Stimulated activated CD4-positive, alpha-beta T cell treated with anti-CD3 and anti-CD28 coated beads, TNF-alpha, amount 100 ng/mL, for 1 hour (primary cell): Measurements from ENCODE around the gene PKP3.
A peak's percentile ranks its signal among the peaks of the same experiment; 100 is the strongest.

ENCODE experiments used
- DNase-seq, 3 donors: peaks; one replicate each; pipeline ENCODE4 v3.0.0-alpha.2; 2020; ENCODE audit warnings: low read depth in 3 of 3, low spot score in 1 of 3

PKP3 gene

DNA sequence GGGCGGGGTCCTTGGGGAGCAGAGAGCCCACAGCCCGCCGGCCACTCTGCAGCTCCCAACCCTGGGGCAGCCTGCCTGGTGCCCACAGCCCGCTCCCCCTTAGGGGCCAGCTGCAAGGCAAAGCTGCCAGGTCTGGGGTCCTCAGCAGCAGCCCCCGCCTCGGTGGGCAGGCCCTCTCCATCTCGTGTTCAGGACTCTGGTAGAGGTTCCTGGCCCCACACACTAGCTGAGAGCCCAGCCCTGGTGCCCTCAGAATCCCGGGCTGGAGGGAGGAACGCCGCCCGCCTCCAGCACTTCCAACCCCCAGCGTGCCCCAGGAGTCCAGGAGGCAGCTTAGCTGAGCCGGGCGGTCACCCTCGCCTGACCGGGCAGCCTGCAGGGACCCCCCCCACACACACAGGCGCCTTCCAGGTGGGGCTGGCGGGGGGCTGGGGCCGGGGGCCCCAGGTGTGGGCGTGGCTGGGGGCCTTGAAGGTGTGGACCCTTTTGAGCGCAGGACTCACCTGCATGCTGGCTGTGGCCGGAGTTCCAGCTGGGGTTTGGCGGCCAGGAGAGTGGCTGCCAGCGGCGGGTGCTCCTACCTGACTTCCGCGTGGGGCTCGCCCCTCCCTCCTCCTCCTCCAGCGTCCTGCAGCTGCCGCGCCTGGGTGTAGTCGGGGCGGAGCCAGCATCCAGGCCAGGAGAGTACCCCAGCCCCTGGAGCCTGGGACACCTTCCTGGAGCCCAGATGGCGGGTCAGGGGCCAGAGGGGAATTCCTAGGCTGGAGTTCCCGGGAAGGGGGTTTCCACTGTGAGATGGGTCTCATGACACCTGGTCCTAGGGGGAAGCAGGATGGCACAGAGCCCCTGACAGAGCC lies 47.6 kb downstream of the PKP3 start, which contains the start of gene ANO9:
TSS of gene ANO9 (minus strand) at position 594 of the 857 bp plus-strand sequence. CDS start at position 509, 85 bp downstream.
- peak in 2 of 3 donors; percentile 22 to 47 for DNase-seq

DNA sequence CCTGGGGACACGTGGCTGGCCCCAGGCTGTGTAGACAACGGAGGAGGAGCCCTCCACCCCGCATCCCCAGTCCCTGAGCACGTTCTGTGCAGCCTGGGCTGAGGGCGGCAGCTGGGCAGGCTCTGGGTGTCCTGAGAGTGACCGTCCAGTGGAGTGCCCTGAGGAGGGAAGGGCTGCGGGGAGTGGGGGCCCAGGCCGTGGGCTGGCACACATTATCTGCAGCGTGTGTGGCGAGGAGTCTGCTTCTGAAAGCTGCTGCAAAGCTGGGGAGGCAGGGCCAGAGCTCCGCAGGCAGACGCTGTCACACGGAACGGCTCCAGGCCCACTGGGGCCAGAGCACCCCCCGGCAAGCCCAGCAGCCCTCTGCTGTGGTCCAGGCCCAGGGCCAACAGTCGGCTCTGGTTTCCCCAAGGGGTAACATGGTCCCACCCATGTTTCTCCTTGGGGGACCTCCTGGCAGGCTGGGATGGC lies 48.6 kb downstream of the PKP3 start:
- no peak for DNase-seq

DNA sequence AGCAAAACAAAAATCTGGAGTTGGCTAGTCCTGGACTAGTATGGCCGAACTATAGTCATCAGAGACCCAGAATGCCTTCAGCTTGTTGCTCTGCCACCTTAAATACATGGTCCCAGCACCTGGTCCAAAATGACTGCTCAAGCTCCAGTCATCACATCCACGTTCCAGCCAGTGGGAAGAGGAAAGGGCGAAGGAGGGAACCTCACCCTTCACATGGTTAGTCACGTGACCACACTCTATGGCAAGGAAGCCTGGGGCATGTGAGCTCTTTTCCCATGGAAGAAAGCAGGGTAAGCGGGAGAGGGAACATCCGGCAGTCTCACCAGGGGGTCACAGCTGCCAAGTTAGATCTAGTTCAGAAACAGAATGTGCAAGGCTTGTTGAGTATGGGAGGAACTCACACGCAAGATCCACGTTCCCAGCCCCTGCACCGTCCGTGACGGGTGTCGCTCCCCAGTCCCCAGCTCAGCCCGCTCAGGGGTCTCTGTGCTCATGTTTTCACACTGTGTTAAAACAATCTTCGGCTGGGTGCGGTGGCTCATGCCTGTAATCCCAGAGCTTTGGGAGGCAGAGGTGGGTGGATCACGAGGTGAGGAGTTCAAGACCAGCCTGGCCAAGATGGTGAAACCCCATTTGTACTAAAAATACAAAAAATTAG lies 49.7 kb downstream of the PKP3 start:
- no peak for DNase-seq

DNA sequence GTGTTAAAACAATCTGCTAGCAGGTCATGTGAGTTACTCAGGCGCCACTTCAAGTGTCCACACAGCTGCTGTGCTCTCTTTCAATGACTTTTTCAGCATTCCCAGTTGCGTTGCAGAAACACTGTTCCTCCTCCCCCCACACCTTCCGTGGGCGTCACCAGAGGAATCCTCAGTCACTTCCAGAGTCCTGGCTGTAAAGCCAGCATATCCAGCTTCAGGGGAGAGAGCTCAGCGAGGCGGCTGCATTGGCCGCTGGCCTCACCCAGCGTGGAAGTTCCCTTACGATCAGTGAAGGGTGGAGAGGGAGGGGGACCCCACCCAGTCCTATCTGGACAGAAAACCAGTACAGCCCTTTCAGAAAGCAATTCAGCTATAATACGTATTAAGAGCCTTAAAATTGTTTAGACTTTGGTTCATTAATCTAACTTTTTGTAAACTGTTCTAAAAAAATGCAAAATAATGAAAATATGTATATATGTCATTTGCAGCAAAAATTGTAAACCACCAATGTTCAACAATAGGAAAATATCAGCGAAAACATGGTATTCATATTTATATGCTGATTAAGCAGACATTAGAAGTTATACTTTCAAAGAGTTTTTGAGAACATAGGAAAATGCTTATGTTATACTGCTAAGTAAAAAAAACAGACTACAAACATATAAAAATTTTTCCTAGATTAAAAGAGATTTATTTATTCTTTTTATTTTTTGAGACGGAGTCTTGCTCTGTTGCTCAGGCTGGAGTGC lies 50.6 kb downstream of the PKP3 start:
- no peak for DNase-seq

DNA sequence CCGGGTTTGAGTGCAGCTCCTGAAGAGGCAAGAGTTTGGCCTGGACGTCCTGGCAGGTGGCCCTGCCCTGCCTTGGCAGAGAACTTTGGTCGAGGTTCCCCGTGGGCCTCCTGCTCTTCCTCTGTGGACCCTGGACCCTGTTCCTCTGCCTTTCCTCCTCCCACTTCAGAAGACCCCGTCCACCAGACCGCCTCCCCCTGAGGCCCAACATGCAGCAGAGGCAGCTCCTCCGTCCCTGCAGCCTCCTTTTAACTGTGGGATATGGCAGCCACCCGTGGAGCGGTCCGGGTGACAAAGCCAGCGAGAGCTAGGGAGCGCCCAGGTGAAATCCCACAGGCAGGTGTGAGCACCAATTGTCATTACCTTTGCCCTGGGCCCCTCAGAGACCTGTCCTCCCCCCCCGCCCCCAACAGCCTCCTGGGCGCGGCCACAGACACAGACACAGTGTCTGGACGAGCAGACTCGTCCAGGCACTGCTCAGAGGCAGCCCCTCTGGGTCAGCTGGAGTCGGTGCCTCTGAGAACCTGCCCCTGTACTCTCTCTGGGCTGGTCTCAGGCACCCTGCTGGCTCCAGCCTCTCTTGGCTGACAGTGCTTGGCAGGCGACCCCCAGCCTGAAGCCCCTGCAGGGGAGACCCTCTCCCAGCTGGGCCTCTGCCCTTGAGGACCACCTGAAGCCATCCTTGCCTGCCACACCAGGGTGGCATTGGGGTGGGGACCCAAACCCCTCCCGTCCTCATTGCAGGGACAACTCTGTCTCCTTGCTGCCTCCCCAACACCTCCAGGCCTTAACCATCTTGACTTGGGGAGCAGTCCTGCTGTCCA lies 52.0 kb downstream of the PKP3 start:
- DNase-seq: no peak

DNA sequence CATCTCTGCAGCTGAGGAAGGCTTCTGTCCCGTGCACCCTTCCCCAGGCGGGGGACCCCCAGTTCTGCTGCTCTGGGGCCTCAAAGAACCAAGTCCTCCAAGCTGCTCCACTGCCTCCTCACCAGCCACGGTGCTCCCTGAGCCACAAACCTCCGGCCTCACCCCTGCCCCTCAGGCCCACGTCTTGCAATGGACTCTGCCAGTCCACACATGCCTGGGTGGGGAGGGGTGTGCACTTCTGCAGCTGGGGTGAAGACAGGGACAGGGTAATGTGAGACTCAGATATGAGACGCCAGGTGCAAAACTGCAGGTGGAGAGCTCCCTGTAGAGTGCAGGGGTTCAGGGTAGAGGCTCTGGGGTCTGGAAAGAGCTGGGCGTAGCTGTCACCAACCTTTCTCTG lies 52.9 kb downstream of the PKP3 start:
- no peak for DNase-seq

DNA sequence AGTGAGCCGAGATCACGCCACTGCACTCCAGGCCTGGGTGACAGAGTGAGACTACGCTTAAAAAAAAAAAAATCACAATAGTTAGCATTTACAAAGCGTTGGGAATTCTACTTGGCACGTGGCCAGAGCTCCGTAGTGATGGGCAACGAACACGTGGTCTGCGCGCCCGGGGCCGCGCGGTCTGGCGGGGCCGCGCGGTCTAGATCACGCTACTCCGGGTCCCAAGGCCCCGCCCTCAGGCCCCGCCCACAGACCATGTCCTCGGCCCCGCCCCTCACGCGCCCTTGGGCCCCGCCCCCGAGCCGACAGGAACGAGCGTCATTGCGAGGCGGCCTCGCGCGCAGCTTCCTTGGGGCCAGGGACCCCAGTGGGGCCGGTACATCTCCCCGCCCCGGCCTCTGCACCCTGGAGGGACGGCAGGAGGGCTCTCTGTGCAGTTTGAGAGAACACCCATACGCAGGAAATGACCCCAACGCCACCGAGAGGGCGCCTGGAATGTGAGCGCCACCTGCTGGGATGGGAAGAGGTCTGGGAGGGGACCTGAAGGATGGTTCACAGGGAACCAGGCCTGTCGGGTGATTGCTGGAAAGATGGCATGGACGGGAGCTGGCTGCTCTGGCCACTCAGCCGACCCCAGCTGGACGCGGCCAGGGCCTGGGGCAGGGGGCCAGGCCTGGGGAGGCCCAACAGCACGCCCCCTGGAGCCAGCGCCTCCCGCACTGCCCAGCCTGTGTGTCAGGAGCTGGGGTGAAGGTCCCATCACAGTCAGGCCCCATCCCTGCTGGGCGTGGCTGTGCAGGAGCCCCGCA lies 54.1 kb downstream of the PKP3 start:
- DNase-seq: peak; percentile 82 to 98 (median 88)

DNA sequence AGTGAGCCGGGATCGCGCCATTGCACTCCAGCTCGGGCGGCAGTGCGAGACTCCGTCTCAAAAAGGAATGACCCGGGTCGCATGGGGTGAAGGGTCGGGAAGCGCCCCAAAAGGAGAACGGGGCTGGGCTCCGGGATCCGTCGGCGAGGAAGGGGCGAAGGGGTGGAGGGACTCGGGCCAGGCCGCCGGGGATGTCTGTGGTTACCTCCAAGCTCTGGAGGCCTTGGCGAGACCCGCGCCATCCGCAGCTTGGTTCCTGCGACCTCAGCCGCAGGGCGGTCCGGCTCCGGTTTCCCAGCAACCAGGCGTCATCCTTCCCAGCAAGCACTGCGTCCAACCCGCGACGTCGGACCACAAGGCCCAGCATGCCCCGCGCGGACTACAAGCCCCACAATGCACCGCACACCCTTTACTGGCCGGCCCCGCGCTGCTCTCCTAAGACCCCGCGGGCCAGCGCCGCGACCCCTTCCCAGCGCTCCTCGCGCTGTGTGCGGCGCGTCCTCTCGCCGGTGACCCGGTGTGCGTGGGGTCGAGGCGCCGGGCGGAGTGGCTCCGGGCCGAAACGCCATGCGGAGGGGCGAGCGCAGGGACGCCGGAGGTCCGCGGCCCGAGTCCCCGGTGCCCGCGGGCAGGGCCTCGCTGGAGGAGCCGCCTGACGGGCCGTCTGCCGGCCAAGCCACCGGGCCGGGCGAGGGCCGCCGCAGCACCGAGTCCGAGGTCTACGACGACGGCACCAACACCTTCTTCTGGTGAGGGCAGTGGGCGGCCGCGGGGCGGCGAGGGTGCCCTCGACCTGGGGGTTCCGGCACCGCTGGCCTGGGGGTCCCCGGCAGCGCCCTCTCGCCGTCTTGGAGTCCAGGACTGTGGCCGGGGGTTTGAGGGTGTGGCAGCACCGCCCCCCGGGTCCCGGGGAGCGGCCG lies 56.1 kb downstream of the PKP3 start, which contains the start of gene PTDSS2:
TSS of gene PTDSS2 (plus strand) at position 391 of the 920 bp plus-strand sequence. CDS start at position 568, 177 bp downstream.
- DNase-seq: peak; percentile 80 to 89 (median 84)

DNA sequence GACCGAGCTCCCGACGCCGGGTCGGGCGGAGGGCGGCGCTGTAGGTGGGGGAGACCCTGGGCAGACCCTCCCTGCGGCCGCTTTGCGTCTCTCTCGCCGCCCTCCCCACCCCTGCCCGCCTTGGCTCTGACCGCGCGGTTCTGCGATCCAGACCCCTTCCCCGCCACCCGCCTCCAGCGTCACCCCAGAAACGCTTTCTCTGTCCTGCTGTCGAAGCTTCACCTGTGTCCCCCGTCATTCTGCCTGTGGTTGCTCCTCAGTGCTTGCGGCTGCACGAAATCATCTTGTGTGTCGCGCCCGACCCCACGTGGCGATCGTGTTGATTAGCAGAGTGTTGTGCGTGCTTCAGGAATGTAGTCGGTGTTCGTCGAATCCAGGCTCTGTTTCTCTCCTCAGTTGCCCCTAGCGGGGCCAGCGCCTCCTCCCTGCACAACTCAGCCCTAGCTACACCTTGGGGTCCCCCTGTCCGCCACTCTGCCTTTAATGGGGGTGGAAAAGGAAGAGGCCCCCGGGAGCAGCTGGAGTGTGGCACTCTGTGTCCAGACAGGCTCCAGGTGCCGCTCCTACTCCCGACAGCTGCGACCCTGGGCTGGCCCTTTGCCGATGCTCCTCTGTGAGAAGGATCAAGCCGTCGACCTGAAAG lies 56.9 kb downstream of the PKP3 start:
- peak; percentile 56 to 59 (median 57) for DNase-seq

DNA sequence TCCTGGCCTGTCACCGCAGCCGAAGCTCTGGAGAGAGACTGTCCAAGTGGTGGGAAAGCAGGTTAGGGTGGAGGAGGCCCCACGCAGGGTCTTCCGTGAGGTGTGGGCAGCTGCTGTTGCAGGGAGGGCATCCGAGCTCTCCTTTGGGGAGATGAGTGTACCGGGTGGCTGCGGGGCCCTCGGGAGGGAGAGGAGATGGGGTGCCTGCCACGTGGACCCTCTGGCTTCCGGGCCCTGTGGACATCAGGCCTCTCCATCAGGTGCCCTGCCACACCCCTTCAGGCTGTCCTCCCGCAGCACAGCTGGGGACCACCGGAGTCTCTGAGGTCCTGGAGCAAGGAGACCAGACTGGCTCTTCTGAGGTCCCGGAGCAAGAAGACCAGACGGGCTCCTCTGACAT lies 57.7 kb downstream of the PKP3 start:
- no peak for DNase-seq

DNA sequence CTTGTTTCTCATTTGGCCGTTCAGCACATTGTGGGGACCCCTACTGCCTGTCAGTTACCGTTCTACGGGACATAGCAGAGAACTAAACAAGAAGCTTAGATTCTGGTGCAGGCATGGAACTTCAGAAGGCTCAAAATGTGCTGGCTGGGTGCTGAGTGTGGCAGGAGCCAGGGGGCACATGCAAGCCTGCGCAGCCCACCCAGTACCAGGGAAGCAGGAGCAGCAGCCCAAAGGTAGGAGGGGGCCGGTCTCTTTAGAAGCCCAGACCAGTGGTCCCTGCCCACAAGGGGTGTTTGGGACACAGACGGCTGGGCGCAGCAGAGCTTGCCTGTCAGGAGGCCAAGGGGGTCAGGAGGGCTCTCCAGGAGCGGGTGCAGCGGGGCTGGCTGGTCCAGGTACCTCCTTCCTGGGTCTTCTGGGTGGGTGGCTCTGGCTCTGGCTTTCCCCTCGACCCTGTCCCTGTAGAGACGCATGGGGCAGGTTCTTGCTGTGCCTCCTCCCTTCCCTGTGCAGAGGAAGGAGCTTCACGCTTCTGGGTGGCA lies 58.3 kb downstream of the PKP3 start:
- no peak for DNase-seq

DNA sequence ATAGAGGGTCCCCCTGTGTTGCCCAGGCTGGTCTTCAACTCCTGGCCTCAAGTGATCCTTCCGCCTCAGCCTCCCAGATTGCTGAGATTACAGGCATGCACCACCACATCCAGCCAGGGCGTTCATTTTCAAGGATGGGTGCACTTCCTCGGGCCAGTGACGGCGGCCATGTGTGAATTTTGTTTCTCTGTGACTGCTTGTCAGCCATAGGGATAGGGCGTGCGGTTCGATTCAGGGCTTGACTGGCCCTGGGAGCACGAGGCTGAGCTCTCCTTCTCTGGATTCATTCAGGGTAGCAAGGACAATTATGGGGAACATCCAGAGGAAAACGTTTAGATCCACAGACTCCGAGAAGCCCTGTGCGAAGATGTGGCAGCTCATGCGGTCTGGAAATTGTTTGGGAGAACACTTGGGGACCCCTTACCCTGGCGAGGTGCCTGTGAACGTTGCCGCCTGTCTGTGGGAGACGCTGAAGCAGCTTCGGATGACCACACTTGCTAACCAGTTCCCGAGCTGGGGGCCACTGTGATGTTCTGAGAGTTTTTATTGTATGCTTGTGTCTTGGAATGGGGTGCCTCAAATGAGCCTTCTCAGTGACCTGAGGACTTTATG lies 59.0 kb downstream of the PKP3 start:
- DNase-seq: no peak

DNA sequence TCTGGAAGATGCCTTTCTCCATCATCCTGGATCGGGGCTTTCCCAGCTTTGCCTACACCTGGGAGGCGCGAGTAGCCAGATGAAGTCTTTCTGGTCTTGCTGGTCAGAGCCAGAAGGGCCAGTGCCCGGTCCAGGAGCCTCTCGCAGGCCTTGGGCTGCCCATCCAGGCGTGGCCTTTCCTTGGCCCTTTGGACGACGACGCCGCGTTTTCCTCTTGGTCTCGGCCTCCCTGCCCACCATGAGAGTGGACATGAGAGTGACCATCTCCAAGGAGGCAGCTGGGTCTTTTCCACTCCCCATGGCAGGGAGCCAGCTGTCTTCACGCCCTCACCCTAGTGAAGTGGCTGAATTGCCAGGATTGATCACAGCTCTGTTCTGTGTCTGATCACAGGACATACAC lies 59.6 kb downstream of the PKP3 start:
- DNase-seq: no peak

DNA sequence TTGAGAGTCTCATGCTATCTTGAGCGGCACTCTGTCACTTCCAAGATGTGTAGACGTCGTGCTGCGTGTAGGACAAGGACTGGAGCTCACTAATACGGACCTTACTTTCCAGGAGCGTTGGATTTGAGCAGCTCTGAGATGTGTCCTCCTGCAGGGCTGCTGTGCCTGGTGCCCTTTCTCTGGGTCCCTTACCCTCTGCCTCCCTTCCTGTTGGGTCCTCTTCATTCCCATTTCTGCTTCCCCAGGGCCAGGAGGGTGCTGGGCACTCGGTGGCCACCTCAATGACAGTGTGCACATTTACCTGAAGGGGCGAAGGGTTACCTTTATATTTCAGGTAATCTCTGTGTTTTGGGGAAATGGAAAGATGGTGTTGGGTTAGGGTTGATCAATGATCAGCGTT lies 60.0 kb downstream of the PKP3 start:
- DNase-seq: no peak
